AG09309 (cell line): Measurements from ENCODE around the gene TMEM98.

Experiments
- DNase-seq: peaks from one replicate; pipeline ENCODE4 v3.0.0-alpha.2; 2010; ENCODE audit warnings: low read depth
- H3K4me3 ChIP-seq: 2 replicates; pipeline ENCODE4 v1.5.1; 2011; ENCODE audit warnings: mild to moderate bottlenecking, low read depth, low read length, moderate library complexity; ENCODE audit not compliant: control insufficient read depth
- TF ChIP-seq, protein P1 (sequence below): IDR thresholded peaks from 2 replicates; pipeline ENCODE4 v1.5.1; 2011; ENCODE audit warnings: mild to moderate bottlenecking, low read depth, low read length, inconsistent platforms; ENCODE audit not compliant: insufficient read depth, control insufficient read depth; ENCODE audit errors: missing control alignments

TMEM98 gene

DNA sequence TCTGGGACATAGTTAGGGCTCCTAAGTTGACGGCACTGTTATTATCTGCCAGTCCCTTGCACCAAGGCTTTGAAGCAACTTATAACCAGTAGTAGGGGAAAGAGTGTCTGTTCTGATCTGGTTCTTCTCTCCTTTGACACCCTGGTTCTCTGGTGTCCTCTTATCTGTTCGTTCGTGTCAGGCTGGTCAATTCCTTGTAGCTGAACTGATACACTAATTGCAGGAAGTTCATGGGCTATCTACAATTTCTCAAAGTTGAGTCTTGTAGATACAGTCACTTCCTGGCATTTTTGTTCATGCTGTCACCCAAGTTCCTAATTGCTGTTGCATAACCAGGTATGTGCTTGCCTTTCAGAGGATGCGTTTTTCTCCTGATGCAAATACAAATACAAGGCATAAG is 33.7 kb upstream of the TMEM98 start:
- DNase-seq: no peak
- TF ChIP-seq, protein P1, sequence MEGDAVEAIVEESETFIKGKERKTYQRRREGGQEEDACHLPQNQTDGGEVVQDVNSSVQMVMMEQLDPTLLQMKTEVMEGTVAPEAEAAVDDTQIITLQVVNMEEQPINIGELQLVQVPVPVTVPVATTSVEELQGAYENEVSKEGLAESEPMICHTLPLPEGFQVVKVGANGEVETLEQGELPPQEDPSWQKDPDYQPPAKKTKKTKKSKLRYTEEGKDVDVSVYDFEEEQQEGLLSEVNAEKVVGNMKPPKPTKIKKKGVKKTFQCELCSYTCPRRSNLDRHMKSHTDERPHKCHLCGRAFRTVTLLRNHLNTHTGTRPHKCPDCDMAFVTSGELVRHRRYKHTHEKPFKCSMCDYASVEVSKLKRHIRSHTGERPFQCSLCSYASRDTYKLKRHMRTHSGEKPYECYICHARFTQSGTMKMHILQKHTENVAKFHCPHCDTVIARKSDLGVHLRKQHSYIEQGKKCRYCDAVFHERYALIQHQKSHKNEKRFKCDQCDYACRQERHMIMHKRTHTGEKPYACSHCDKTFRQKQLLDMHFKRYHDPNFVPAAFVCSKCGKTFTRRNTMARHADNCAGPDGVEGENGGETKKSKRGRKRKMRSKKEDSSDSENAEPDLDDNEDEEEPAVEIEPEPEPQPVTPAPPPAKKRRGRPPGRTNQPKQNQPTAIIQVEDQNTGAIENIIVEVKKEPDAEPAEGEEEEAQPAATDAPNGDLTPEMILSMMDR: no peak
- H3K4me3 ChIP-seq: no peak overlapping the region

DNA sequence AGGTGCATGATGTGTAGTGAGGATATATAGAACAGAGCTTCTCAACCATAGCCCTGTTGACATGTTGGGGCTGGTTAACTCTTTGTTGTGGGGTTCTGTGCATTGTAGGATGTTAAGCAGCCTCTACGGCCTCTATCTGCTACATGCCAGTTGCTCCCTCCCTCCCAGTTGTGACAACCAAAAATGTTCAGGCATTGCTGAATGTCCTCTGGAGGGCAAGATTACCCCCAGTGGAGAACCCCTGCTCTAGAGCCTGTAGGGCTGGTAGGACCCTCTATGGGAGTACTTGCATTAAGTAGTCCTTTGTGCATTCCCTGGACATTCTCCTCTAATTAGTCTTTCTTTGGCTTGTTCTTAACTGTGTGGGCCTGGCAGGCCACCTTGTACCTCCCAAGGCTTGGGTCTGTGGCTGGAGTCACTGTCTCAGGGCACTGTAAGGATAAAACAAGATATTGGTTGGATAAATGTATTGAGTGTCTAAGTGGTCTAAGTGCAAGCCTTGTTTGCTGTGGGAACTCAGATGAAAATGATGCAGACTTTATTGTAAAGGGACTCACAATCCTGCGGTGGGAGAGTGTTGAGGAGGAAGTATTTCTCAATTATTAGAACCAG is 31.2 kb upstream of the TMEM98 start:
- DNase-seq: no peak
- TF ChIP-seq, protein P1: no peak
- H3K4me3 ChIP-seq: no peak overlapping the region

DNA sequence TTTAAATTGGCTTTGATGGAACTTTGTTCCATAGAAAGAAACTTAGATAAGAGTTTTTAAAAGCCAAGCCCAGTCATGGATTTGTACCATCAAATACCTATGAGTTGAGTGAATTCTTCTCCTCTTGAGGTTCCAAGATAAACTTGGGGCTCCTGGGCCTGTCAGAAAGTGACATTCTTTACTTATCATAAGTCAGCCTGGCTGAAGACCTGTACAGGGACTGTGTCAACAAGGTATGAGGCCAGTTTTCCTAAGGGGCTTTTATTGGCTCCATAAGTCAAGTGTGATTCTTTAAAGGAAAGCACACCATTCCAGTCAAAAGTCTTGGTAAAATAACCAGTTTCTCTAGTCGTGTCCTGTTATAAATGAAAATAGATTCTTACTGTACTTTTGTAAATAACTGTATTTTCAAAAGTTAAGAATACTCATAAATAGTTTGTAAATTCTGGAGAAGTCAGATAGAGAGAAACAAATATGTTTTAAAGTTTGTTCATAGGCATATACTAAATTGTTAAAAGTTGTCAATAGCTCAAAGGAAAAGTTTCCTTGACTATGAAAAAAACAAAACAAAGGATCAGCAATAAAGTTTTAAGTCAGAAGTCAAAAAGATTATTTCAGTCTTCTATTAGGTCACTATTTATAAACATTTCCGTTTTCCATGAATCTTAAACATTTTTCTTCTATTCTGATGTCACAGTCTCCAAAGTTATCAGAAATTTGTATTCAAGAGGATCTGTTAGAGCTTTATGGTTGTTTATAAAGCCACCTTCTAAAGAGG is 28.5 kb upstream of the TMEM98 start:
- TF ChIP-seq, protein P1: no peak
- no peak overlapping the region for H3K4me3 ChIP-seq
- no peak for DNase-seq

DNA sequence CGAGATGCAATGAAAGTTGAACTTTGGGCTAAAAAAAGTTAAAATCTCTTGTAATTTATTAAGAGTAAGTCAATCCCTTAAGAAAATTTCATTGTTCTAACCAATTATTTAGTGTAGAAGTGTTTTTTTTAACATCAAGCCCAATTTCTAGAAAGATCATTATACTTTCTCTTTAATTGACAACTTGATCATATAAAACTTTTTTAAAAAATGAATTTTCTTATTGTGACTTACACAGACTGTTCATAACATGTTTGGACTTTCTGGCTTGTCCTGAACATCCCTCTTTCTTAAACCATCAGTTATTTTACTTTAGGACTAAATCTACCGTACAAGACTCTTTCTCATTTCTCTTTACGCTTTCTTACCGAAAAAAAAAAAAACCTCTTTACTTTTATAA is 26.2 kb upstream of the TMEM98 start:
- no peak for DNase-seq
- TF ChIP-seq, protein P1: no peak
- no peak overlapping the region for H3K4me3 ChIP-seq

DNA sequence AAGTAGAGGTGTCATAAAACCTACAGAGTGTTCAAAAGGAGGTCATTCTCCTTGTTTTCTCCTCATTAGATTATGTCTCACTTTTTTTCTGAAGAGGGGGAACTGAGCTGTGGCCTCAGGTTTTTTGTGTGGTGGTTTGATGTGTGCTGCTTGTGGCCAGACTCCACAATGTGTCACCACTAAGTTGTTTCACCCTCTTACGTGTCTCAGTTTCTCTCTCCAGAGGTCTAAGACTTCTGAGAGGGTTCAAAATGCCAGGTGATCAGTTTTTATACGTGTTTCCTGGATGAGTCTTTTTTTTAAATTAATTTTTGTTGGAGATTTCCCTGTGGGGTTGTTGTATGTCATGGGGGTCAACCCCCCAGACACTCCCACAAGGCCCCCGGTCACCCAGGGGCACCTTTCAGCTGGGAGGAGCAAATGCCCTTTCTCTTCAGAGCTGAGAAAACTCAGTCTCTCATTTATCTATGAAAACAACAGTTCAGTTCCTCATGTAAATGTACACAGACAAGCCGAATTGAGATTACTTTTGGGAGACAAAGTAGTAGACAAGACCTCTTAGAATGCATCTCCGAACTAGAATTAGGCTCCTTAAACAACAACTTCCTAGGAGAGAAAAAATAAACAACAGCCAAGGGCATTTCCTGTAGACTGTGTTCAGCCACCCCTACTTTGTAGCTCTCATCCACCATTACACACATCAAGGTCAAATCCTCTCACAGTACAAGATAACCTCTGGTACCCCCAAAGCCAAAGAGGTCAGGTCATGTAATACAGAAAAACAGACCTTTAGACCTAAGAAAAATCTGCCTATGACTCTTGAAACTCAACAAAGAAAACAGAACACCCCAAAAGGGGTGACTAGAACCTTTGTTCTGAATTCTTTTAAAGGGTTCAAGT is 23.9 kb upstream of the TMEM98 start:
- TF ChIP-seq, protein P1: no peak
- no peak for DNase-seq
- H3K4me3 ChIP-seq: no peak overlapping the region

DNA sequence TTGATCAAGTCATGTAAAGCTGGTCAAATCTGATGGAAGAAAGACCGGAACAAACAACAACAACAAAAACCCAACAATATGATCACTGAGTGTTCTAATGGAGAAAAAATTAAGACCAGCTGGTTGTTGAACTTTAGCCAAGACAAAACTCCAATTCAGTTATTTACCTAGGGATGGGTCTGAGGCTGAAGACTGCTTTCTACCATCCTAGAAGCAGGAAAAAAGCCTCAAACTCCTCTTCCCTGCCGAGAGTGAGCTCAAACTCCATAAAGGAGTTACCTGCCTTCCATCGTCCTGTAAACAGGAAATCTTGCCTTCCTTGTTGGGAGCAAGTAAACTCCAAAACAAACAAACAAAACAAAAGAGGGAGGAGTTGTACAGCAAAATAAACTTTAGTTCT is 23.1 kb upstream of the TMEM98 start:
- no peak for DNase-seq
- TF ChIP-seq, protein P1: no peak
- no peak overlapping the region for H3K4me3 ChIP-seq
